NCI-H2107 treated with DMSO at 0.1 percent for 48 hours (cell line): ENCODE results near the gene CD2AP.
"Not testable (repeated sequence)": the region's sequence is repeated elsewhere in the genome, so short reads cannot be mapped to it uniquely, and the experiment has no call there.

Experiments
- DNase-seq: peaks from one replicate; lab custom pipeline; 2025; ENCODE audit not compliant: unreplicated experiment; lab: John Stamatoyannopoulos, UW

Gene CD2AP

DNA sequence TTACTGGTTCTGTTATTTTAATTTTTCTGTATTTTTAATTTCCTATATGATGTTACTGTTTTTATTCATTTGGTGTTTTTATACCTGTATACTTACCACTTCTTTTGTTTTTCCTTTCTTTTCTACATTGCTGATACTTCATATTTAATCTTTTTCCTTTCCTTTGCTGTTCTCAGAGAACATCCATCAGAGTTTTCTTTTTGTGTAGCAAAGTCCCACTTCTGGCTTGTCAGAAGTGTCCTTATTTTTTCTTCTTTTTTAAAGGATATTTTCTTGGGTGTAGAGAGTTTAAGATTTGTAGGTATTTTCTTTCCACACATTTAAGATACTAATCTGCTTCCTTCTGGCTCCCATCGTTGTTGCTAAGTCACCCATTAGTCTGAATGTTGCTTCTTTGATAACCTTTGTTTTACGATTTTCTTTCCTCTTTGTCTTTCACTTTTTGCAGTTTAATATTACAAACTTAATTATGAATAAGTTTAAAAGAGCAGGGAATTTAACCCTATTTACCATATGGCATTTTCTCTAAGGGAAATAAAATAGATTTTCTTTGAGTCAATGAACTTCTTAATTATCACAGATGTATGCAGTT, 18.5 kb downstream of the CD2AP start:
- no peak for DNase-seq

DNA sequence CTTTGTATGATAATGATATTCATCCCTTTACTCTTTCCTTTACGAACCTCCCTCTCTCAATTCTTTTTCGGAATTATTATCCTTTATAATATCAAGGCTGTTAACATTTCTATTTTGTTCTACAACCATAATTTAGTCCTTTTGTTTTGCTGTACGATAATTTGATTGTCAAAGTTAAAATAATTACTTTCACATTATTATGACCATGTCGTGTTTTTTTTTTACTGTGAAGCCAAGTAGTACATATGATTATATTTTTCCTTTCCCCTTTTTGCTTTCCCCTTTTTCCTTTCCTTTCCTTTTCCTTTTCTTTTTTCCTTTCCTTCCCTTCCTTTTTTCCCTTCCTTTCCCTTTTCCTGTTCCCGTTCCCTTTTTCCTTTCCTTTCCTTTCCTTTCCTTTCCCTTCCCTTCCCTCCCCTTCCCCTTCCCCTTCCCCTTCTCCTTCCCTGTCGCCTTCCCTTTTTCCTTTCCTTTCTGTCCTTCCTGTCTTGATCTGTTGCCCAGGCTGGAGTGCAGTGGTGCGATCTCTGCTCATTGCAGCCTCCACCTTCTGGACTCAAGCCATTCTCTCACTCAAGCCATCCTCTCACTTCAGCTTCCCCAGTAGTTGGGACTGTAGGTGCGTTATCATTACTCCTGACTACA, 19.5 kb downstream of the CD2AP start:
- DNase-seq, result no peak

DNA sequence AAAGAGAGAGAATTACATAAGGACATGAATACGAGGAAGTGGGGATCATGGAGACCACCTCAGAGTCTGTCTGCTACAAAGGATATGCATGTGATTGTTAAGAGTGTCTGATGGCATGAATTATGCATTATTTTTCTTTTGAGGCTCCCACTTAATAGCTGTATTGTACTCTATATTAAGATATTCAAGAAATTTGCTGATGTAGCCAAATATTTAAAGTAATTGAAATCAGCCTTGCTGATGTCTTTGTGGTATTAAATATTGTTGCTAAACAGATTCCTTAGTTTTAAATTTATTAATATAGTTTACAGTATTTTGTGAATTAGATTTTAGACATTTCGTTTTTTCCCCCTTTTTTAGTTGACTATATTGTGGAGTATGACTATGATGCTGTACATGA, 25.3 kb downstream of the CD2AP start:
- DNase-seq, result no peak

DNA sequence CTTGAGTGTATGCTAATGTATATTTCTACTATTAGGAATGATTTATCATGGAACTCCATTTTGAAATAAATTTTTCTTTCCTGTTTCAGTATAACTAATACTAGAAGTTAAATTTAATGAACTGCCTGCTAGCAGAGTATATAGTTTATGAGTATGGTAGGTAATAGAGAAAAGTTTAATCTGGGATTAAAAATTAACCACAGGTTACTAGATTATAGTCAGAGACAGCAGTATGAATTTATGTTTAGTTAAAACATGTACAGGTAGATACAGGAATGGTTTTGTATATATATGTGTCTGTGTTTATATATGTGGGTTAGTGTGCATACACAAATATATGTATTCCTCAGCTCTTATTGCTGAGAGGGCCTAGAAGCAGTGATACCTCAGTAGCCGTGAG, 32.3 kb downstream of the CD2AP start:
- DNase-seq, result no peak

DNA sequence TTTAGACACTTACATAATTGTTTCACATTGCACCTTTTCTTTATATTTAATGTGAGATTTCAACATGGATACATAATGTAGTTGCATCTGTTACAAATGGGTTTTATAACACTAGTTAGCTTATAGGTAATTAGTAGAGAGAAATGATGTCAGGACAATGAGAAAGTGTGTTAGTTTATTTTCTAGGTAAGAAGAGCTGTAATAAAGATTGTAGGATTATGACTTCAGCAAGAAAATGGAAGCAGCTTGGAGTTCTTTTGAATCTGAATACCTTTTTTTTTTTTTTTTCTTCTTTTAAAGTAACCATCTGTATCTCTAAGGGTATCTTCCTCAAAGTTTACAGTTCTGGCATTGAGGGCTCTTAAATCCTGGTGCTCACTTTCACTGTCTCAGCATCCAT, 35.3 kb downstream of the CD2AP start:
- DNase-seq, result no peak

DNA sequence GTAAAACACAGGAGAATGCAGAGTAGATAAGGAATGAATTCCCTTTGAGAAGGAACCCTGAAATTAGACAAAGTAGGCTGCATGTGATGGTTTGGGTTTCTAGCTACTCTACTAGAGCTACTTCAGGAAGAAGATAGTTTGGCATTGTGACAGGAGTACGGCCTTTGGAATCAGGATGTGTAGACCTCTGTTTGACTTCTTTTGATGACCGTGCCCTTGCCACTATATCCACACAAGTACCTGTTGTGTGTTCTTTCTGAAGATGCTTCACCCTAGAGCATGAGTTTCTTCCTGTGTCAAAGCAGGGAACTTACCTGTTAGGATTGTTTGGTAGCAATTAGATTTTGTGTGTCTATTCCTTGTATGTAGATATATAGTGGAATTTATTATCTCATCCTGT, 41.7 kb downstream of the CD2AP start:
- no peak for DNase-seq

DNA sequence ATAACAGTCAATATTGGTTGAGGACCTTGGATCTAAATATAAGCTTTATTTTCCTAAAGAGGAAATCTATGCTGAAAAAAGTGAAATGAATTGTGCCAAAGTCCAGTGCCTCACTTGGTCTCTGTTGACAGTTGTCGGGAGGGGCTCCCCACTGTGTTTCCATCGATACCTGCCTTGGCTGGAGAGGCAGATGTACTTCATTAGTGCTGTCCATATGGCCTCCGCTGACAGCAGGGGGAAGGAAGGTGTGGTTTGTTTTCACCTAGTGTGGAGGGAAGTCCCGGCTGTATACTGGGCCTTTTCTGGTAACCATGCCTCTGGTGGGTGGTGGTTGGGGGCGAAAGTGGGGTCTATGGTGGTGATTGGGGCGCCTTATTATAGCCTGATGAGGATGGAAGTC, 42.7 kb downstream of the CD2AP start:
- DNase-seq, result no peak

DNA sequence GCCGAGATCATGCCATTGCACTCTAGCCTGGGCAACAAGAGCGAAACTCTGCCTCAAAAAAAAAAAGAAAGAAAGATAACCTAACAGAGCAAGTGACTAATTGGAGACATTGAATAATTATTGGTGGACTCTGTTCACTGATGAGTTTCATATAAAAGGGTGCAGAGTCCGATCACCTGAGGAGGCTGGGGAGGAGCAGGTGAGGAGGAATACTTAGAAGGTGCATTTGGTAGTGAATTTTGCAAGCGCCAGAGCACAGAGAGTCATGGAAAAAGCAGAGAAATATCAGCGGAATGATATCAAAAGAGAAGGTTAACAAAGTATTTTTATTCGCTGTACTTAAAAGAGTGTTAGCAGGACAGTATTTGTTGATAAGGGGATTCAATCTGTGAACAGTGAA, 44.4 kb downstream of the CD2AP start:
- no peak for DNase-seq

DNA sequence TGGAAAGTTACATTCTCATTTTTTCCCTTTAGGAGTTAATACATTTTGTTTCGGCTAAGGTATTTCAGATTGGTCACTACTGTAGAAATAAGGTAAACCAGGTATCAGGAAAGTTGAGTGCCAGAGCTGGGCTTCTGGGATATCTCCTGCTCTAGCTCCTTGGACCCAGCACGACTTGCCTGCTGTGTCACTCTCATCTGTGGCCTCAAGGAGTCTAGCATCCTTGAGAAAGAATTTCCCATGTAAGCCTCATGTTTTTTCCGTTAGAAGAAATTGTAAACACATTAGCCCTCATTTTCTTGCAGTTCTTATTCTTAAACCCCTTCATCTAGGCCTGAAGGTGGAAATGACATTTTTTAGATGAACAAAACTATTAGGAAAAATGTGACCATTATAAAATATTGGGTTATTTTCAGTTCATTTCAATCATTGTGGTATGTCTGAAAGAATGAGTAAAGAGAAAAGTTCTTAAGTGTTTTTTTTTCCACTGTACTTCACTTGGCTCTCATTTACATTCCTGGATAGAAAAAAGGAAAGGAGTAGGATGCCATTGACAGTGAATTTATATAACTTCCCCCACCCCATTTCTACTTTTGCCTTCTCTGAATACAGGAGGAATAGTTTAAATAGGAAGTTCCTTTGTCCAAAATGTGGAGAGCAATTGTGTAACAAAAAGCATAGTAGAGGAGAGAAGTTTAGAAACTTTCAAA, 46.7 kb downstream of the CD2AP start:
- no peak for DNase-seq

DNA sequence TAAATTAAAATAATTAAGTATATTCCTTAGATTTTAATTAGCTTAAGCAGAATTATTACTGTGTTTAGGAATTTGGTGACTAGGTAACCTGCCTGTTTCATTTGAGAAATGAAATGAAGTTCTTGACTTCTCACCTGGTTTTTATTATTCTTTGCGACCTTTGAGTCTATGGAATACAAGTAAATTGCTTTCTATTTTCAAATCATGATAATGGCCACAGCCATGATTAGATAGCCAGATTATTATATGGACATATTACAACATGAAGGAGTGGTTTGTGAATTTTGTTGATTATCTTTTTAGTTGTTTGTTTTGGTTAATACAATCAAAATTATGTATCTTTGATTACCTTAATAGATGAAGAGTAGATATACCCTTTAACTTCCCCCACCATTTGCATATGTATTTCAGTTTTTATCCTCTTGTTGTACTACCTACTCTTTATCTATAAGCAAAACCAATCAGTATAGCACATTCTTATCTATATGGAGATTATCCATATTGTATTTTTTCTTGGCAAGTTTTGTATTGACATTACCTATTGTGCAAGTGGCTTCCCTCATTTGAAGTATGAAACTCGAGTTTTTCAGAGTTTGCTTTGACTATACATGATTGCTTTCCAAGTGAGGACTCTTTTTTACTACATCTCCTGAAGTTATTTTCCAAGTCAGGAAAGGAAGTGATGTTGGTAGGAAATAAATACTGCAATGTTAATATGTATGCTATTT, 47.9 kb downstream of the CD2AP start:
- DNase-seq, result no peak

DNA sequence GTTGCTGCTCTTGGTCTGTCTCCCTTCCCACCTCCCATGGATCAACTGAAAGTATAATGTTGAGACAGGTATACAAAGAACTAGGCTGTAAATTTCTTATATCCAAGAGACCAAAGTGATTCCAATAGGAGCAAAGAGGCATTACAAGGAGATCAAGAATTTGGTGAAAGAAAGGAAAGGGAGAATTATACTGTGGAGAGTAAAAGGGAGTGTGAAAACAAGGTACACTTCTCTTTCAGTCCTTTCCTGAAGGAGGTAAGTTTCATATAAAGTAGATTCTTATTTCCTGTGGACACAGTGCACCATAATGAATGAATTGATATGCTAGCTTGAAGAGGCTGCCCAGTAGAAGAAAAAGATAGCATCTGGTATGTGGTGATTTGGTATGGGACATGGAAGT, 49.7 kb downstream of the CD2AP start:
- no peak for DNase-seq

DNA sequence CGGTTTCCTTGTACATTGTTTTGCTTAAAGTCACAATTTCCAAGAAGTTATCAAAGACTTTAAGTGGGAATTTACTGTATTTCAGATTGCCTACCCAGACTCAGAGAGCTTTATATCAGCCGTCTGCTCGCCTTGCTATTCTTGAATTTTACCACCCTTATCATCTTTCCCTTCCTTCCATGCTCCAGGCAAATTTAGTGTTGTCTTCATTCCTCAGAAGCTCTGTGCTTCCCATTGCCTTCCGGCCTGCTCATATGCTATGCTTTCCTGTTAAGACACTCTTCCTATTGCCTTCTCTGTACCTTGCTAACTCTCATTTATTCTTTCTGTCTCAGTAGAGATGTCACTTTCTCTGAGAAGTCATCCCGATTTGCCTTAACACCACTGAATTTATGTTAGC, 52.1 kb downstream of the CD2AP start:
- DNase-seq, result no peak

DNA sequence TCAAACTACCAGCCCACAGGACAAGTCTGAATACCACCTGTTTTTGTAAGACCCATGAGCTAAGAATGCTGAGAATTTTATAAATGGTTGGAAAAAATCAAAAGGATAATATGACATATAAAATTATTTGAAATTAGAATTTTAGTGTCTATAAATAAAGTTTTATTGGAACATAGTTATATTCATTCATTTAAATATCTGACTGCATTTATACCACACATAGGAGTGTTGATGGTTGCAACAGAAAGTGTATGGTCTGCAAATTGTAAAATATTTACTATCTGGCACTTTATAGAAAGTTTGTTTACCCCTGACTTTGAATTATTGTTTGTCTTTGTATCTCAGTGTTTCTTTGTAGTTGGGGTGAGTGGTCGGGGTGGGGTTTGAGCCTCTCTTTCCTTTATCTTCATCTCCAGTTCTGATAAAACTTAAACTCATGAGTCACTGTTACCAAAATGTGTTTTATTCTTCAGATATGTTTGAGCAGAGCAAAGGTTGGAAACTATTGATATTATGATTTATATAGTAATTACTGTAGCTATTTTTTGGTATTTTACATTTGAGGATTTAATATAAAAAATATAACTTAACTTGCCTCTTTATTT, 55.5 kb downstream of the CD2AP start:
- DNase-seq, result no peak

DNA sequence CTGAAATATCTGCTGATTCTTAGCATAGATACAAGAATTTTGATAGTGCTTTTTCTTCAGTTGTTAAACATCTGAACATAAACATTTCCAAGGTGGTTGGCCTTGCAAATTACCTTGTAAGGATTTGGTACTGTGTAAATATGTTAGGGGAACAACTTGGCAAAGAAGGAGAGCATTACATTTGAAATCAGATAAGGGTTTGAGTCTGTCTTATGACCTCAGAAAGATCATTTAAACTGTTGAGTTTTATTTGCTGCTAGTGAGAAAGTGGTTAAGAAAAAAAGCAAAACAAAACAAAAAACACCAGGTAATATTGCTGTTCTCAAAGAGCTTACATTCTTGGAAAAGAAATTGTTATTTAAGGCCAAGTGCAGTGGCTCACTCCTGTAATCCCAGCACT, 56.5 kb downstream of the CD2AP start:
- DNase-seq, result no peak

DNA sequence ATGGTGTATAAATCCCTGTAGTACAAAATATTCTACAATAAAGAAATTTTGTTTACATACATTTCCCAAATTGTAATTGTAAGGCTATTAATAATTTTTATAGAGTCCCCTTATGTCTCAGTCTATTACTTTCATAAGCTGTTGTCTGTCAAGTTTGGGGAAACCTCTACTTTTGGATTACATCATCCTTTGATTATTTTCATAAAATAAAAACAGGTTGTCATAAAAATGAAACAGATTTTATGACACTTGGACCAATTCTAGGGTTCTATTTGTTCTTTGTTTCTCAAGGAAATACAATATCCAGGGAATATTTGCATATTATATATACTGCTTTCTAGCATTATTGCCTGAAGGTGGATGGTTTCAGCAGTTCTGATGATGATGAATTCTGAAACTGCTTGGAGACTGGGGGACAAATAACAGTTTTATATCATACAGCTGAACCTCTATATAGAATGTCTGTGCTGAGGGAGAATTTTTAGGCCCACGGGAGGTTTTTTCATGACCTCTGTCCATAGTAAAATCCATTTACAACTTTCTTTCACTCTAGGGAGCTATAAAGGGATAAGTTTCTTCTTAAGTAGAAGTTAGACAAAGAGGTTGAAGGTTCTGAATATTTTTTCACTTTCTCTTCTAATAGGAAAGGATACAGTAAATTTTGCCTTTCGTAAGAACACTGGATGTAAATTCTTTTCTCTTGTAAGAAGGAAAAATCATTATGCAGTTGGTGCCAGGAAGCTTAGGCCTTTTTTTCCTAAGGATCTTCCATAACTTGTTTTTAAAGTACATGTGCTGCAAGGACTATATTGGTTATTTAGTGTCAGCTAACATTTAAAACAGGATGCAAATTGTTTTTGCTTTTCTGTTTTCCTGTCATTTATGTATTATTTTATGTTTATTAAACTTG, 58.0 kb downstream of the CD2AP start:
- DNase-seq, result no peak

DNA sequence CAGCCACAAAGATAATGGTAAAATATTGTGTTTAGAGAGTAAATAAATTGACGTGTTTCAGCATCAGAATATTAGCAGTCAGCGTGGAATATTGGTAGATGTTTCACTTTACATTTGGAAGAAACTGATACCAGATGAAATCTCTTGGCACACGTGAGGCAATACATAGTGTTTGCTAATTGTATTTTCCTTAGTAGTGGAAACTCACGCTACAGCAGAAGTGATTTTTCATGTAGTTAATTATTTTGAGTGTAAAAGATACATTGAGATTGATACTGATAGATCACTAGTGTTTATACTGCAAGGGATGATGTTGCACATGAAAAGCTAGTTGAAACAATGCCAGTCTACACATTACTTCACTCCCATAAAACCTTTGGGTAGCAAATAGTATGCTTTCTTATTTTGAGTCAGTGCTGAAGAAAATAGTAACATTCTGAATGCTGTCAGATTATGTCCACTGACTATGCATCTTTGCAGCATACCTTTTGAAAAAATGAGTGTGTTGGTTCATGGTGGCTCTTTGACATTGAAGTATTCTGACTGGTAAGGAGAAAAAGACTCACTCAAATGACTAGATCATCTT, 59.3 kb downstream of the CD2AP start:
- DNase-seq, result no peak

DNA sequence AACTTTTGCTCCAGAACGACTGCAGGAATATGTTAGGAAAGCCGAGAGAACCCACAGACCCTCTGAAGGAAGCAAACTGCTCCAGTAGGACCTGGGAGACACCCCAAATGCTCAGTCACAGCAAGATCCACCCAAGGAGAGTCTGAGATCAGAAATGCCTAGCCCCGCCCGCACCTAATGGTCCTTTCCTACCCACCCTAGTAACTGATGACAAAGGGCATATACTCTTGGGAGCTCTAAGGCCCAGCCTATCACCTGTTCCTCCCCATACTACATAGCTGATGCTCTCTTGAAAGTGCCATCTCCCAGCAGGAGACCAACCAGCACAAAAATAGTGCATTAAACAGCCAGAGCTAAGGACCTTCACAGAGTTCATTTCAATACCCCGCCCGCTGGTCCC, 67.6 kb downstream of the CD2AP start:
- DNase-seq, result no peak

DNA sequence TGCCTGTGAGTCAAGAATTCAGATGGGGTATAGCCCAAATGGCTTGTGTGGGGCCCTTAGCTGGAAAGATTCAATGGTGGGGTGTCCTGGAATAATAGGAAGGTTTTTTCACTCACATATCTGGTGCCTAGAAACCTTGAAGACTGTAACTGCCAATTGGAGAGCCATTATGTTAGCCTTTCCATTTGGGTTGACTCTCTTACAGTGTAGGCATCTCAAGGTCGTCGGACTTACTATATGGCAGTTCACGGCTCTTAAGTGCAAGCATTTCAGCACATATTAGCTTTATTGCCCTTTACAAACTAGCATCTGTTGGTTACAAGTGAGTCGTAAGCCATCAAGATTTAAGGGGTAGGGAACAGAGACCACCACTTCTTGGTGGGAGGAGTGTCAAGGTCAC, 74.1 kb downstream of the CD2AP start:
- no peak for DNase-seq

DNA sequence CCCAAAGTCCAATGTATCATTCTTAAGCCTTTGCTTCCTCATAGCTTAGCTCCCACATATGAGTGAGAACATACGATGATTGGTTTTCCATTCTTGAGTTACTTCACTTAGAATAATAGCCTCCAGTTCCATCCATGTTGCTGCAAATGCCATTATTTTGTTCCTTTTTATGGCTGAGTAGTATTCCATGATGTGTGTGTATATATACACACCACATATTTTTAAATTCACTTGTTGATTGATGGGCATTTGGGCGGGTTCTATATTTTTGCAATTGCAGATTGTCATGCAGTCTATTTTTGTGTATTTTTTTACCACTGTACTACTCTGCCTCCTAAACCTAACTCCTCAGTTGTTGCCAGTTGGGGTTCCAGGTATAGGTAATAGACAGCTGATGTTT, 74.7 kb downstream of the CD2AP start:
- DNase-seq, result no peak

DNA sequence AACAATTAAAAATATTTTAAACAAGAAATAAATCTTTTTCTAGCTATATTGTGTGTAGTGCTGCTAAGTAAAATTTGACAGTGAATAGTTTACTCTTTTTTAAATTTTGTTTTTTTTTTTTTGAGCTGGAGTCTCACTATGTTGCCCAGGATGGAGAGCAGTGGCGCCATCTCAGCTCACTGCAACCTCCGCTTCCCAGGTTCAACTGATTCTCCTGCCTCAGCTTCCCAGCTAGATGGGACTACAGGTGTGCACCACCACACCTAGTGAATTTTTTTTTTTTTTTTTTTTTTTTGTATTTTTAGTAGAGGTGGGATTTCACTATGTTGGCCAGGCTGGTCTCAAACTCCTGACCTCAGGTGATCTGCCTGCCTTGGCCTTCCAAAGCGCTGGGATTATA, 75.7 kb downstream of the CD2AP start:
- DNase-seq, result not testable (repeated sequence)
